NT2/D1 (cell line): ENCODE measurements around the gene USP20.

Experiments
- DNase-seq: peaks from one replicate; pipeline ENCODE4 v3.0.0-alpha.2; 2011; ENCODE audit warnings: low read depth, low spot score
- H3K27me3 ChIP-seq: 2 replicates; pipeline ENCODE4 v1.6.0; 2011; ENCODE audit warnings: mild to moderate bottlenecking; ENCODE audit not compliant: insufficient read length, insufficient read depth
- H3K36me3 ChIP-seq: 2 replicates; pipeline ENCODE4 v1.6.1; 2011; ENCODE audit warnings: mild to moderate bottlenecking, low read length, mixed read lengths; ENCODE audit not compliant: insufficient read depth, insufficient read length
- H3K4me1 ChIP-seq: 2 replicates; pipeline ENCODE4 v1.5.1; 2011; ENCODE audit not compliant: insufficient read depth, insufficient read length
- H3K4me3 ChIP-seq: 2 replicates; pipeline ENCODE4 v1.5.1; 2011; ENCODE audit warnings: low read depth; ENCODE audit not compliant: insufficient read length
- H3K9ac ChIP-seq: 2 replicates; pipeline ENCODE4 v1.6.0; 2011; ENCODE audit warnings: low read depth; ENCODE audit not compliant: insufficient read length
- H3K9me3 ChIP-seq: 2 replicates; pipeline ENCODE4 v1.5.1; 2011; ENCODE audit warnings: mild to moderate bottlenecking, low read length; ENCODE audit not compliant: insufficient read depth
- SUZ12 ChIP-seq: IDR thresholded peaks from 2 replicates; pipeline ENCODE4 v1.6.1; 2011; ENCODE audit not compliant: insufficient read length, insufficient read depth; ENCODE audit errors: extremely low read depth
- YY1 ChIP-seq: IDR thresholded peaks from 2 replicates; pipeline ENCODE4 v1.6.1; 2011; ENCODE audit not compliant: insufficient read length, insufficient read depth
- ZNF274 ChIP-seq: IDR thresholded peaks from 2 replicates; pipeline ENCODE4 v1.6.1; 2011; ENCODE audit warnings: mild to moderate bottlenecking, low read depth, low read length

USP20 gene

DNA sequence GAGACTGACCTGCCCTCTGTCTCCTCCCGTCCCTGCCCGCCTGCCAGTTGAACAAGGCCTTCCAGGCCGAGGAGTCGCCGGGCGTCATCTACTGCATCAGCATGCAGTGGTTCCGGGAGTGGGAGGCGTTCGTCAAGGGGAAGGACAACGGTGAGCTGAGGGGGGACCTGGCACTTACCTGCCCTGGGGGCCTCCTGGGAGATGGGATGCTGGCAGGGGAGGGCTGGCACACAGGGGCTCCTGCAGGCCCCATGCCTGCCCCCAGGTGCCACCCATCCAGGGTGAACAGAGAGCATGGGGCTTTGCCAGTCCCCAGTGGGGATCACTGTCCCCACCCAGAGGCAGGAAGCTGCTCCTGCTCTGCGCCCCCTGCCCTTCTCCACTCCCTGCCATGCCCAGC, 43.0 kb downstream of the USP20 start:
- Histone ChIP-seq H3K4me1 (peaks cover 9% of the 10 kb centered on the region), H3K9ac (no peak overlapping the region), H3K9me3 (no peaks in the 10 kb centered on the region), H3K36me3 (peaks cover 57% of the 10 kb centered on the region), H3K27me3 (no peaks in the 10 kb centered on the region), H3K4me3 (no peak overlapping the region)
- no peak for DNase-seq
- TF ChIP-seq YY1 (no peak), SUZ12 (no peak), ZNF274 (no peak)

DNA sequence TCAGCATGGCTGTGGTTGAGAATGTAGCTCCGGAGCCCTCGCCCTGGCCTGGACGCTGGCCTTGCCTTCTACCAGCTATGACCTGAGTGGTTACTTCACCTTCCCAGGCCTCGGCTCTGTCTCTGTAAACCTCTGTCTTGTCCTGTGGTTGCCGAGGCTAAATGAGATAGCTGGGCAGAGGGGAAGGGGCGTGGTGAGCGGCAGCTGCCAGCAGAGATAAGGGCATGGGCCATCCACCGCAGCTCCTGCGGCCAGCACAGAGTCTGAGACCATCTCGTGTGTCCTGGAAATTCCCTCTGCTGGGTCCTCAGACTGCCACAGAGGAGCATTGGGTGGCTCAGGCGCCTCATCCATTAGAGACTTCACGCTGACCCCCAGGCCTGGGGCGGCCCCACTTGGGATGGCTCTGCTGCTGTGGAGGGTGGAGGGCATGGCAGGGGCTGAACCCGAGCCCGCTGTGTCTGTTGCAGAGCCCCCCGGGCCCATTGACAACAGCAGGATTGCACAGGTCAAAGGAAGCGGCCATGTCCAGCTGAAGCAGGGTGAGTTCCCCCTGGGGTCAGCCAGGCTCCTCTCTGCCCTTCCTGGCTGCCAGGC, 43.9 kb downstream of the USP20 start:
- TF ChIP-seq ZNF274 = no peak
- no peak for TF ChIP-seq YY1
- no peak for TF ChIP-seq SUZ12
- H3K27me3 ChIP-seq = no peaks in the 10 kb centered on the region
- DNase-seq = no peak

DNA sequence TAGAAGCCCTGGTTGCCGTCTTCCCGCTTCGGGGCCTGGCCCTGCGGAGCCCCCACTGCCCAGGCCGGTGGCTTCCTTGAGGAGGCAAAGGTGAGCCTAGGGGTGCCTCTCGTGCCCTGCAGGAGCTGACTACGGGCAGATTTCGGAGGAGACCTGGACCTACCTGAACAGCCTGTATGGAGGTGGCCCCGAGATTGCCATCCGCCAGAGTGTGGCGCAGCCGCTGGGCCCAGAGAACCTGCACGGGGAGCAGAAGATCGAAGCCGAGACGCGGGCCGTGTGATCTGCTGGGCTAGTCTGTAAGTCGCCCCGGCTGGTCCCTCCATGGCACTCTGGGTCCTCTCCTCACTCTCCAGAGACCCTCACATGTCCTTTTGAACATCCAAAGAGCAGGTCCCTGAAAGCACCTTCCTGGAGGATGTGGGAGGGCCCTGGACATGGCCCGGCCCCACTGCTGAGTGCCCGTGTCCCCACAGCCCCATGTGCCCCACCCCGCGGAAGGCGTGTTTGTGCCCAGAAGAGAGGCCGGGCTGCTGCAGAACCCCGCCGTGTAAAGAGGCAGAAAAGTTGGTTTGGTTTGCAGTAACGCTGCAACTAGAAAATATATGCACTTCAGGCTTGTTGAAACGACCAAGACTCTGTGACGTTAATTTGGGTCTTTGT, 44.9 kb downstream of the USP20 start:
- no peak for DNase-seq
- peak overlapping the region; percentile 42 for H3K9ac ChIP-seq
- TF ChIP-seq SUZ12 = no peak
- TF ChIP-seq ZNF274 = no peak
- no peak for TF ChIP-seq YY1
- no peaks in the 10 kb centered on the region for H3K27me3 ChIP-seq
- peaks cover 41% of the 10 kb centered on the region for H3K36me3 ChIP-seq
- H3K4me3 ChIP-seq = no peak overlapping the region
- peaks cover 14% of the 10 kb centered on the region for H3K4me1 ChIP-seq
- H3K9me3 ChIP-seq = no peaks in the 10 kb centered on the region

More for the DNA sequence above, 43.9 kb downstream of the USP20 start:
- Histone ChIP-seq H3K36me3 (peaks cover 50% of the 10 kb centered on the region), H3K9ac (no peak overlapping the region), H3K4me3 (no peak overlapping the region), H3K9me3 (no peaks in the 10 kb centered on the region), H3K4me1 (peaks cover 9% of the 10 kb centered on the region)

DNA sequence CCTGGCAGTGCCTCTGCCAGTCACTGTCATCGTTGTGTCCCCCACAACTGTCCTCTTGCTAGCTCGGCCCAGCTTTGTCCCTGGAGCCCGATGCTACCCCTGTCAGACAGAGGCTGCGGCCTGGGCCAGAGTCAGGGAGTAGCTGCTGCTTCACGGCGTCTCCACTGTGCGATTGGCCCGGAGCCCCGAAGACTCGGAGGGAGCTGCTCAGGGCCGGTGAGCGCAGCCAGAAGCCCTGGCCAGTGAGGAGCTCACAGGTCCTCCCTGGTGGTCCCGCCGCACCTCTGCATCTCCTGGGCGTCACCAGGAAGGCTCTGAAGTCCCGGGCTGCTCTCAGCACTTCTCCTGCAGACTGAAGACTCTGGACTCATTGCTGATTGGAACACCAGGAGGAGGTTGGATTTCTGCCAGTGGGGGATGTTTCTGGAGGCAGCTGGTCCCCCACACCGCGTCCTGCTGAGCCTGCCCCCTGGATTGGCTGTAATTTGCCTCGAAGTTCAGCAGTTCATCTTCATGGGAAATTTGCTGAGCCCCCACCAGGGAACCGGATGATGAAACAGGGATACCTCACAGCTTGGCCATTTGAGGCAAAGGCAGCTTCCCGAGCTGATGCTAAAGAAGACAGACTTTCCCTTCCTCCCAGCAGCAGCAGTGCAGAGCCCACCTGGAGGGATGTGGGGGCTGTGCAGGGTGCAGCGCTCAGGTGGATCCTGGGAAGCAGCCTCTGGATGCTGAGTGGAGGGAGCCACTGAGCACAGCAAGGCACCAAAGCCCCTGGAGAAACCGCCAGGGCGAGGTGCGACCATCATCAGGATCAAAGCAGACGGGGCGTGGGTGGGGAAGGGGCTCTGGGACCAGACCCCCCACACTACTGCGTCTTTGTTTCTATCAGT, 45.6 kb downstream of the USP20 start:
- peaks cover 17% of the 10 kb centered on the region for H3K4me1 ChIP-seq
- peaks cover 33% of the 10 kb centered on the region for H3K36me3 ChIP-seq
- no peak for TF ChIP-seq YY1
- no peak for TF ChIP-seq SUZ12
- no peak for TF ChIP-seq ZNF274
- no peak for DNase-seq
- H3K9ac ChIP-seq = peak overlapping the region; percentile 42
- H3K4me3 ChIP-seq = no peak overlapping the region
- no peaks in the 10 kb centered on the region for H3K27me3 ChIP-seq
- H3K9me3 ChIP-seq = no peaks in the 10 kb centered on the region

DNA sequence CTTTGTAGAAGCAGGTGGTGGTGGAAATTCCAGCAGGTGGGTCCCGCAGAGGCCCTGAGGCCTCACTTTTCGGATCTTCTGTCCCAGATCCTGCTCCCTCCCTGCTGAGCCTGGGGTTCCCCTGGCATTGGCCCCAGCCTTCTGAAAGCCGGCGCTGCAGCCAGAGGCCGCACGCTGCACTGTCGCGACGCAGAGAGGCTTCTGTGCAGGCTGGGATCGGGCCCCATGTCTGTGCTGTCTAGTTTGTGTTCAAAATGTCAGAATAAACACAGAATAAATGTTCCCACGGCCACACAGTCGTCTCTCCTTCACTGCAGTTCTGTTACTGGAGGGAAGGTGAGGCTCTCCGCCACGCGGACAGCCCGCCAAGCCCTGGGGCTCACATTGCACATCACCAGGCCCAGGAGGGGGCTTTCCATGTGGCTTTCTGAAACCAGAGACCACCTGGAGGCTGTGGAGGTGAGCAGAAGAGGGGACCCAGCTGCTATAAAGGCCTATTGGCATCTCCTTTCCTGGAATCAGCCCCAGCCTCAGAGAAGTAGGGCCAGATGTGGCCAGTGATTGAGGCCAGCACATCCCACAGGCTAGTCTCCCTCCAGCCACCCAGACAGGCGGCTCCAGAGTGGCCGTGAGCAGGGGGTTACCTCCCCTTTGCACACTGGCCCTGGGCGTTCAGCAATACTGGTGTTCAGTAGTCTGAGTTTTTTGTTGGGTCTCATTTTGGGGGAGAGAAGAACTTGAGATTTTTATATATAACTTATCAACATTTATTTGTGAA, 46.5 kb downstream of the USP20 start:
- no peak for DNase-seq
- H3K9ac ChIP-seq = no peak overlapping the region
- no peaks in the 10 kb centered on the region for H3K9me3 ChIP-seq
- peaks cover 29% of the 10 kb centered on the region for H3K36me3 ChIP-seq
- no peak for TF ChIP-seq YY1
- peaks cover 23% of the 10 kb centered on the region for H3K4me1 ChIP-seq
- H3K27me3 ChIP-seq = no peaks in the 10 kb centered on the region
- H3K4me3 ChIP-seq = no peak overlapping the region

DNA sequence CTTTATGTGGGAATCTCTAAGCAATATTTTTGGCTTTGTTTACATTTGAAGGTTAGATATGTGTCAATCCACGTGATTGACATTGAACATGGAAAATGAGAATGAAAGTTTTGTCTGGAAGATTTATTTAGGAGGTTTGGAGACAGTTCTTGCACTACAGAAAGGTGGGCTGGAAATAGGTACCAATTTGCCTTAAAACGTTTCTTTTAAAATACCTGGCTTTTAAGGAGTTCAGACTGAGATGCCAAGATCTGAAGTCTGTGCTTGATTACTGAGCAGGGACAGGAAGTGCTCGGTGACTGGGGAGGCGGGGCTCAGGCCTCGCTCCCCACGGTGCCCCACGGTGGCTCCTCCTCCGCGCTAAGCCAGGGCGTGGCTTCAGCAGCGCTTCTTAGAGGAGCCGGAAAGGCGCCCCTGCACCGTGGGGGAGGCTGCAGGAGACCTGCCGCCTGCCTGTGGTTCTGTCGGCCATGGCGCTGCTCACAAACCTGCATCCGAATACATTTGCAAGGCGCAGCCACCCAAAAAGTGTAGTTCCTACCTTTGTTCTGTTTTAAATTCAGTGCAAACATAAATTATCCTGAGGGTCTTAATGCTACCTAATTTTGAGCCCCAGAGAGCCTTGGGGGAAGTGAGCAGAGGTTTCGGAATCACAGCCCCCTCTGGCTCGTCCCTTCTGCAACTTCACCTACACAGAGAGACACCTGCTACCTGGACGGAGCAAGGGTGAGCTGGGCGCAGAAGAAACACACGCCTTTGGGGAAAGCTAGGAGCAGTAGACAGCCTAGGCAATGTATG, 49.2 kb downstream of the USP20 start:
- H3K9ac ChIP-seq = peak overlapping the region; percentile 73
- peak; percentile 94 for DNase-seq
- TF ChIP-seq ZNF274 (no peak), SUZ12 (no peak), YY1 (no peak)
- peak overlapping the region; percentile 22 for H3K4me3 ChIP-seq
- no peaks in the 10 kb centered on the region for H3K9me3 ChIP-seq
- no peaks in the 10 kb centered on the region for H3K27me3 ChIP-seq
- peaks cover 33% of the 10 kb centered on the region for H3K4me1 ChIP-seq
- peaks cover 30% of the 10 kb centered on the region for H3K36me3 ChIP-seq
